ENCODE measurements around the gene RERE. TPM values are rescaled to one million over a fixed set of nuclear protein-coding genes. Genes with fewer than 3 reads are reported as not detected.

The RERE gene
- total RNA-seq, 1 donor from 2014 or later = 64.6 TPM

- TF ChIP-seq CTCF (IDR thresholded peaks at IDR 0.05) = no peak
- peak overlapping the region; percentile 10 to 54 for H3K27ac ChIP-seq
- no peak for DNase-seq (ENCODE audit: low spot score in 2 of 2)
- H3K9me3 ChIP-seq = no peaks in the 10 kb centered on the region
- peaks cover 4 to 14% of the 10 kb centered on the region in 2 donors for H3K4me1 ChIP-seq
- intact Hi-C loops (cut with DNase I) = no loop called here
- no peak overlapping the region for H3K4me3 ChIP-seq
- H3K27me3 ChIP-seq = no peaks in the 10 kb centered on the region
- peaks cover 7 to 16% of the 10 kb centered on the region in 2 donors for H3K36me3 ChIP-seq
Measured at GRCh38 chr1:8497210-8497819, 320.1 kb downstream of the RERE start.

DNA sequence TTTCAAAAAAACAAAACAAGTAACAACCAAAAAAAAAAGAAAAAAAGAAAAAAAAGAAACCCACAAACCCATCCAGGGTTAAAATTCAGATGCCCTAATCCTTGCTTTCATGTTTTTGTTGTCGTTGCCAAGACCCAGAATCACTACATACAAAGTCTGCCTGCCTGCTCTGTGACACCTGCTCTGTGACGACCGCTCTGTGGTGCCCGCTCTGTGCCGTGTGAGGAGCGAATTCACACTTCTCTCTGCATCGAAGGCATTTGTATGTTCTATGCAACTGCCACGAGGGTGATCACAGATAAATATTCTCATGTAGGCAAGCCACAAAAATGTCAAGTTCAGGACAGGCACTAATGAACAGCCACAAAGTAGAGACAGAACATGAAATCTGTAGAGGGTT lies 321.0 kb downstream of the RERE start:
- H3K9me3 ChIP-seq = no peaks in the 10 kb centered on the region
- no peak for TF ChIP-seq CTCF (IDR thresholded peaks at IDR 0.05)
- H3K36me3 ChIP-seq = peaks cover 7 to 16% of the 10 kb centered on the region in 2 donors
- DNase-seq (ENCODE audit: low spot score in 2 of 2) = no peak
- H3K27ac ChIP-seq = peak overlapping the region; percentile 48 to 54
- intact Hi-C loops (cut with DNase I) = no loop called here
- no peak overlapping the region for H3K4me3 ChIP-seq
- peaks cover 4 to 14% of the 10 kb centered on the region in 2 donors for H3K4me1 ChIP-seq
- no peaks in the 10 kb centered on the region for H3K27me3 ChIP-seq

- Histone ChIP-seq H3K4me1 (peaks cover 4 to 14% of the 10 kb centered on the region in 2 donors), H3K4me3 (no peak overlapping the region), H3K27ac (peak overlapping the region; percentile 48 to 54), H3K36me3 (peaks cover 7 to 16% of the 10 kb centered on the region in 2 donors), H3K27me3 (no peaks in the 10 kb centered on the region), H3K9me3 (no peaks in the 10 kb centered on the region)
- no peak for TF ChIP-seq CTCF (IDR thresholded peaks at IDR 0.05)
- DNase-seq (ENCODE audit: low spot score in 2 of 2) = no peak
- intact Hi-C loops (cut with DNase I) = no loop called here
Measured at GRCh38 chr1:8495928-8496401, 321.5 kb downstream of the RERE start.

- Histone ChIP-seq H3K36me3 (peaks cover 7 to 16% of the 10 kb centered on the region in 2 donors), H3K4me3 (no peak overlapping the region), H3K27ac (no peak overlapping the region), H3K4me1 (peaks cover 4 to 14% of the 10 kb centered on the region in 2 donors), H3K9me3 (no peaks in the 10 kb centered on the region), H3K27me3 (no peaks in the 10 kb centered on the region)
- intact Hi-C loops (cut with DNase I) = no loop called here
- TF ChIP-seq CTCF (IDR thresholded peaks at IDR 0.05) = no peak
- no peak for DNase-seq (ENCODE audit: low spot score in 2 of 2)
Measured at GRCh38 chr1:8494681-8495080, 322.8 kb downstream of the RERE start.

DNA sequence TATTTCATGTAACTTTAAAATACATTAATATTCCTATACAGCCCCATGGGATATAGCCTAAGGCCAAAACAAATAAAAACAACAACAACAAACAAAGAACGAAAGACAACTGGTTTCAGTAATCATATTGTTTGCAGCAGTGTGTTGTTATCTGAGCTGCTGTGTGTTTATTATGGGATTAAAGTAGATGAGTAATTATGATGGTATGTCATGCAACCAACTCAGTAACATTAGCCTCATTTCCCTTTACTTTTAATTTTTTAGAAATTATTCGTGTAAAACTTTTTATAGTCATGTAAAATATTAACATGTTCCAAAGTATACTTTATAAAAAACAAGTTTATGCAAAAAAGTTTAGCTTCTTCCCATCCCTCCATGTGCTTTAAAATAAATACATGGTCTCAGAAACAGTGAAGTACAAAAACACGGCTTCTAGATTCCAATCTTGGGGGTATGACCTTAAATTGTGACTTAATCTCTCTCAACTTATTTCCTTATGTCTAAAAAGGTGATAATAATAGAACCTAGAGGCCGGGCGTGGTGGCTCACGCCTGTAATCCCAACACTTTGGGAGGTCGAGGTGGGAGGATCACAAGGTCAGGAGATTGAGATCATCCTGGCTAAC lies 323.4 kb downstream of the RERE start:
- H3K36me3 ChIP-seq = peaks cover 7 to 16% of the 10 kb centered on the region in 2 donors
- no peak overlapping the region for H3K4me3 ChIP-seq
- no peak for TF ChIP-seq CTCF (IDR thresholded peaks at IDR 0.05)
- intact Hi-C loops (cut with DNase I) = no loop called here
- DNase-seq (ENCODE audit: low spot score in 2 of 2) = no peak
- H3K27ac ChIP-seq = no peak overlapping the region
- H3K4me1 ChIP-seq = peaks cover 4 to 14% of the 10 kb centered on the region in 2 donors
- H3K27me3 ChIP-seq = no peaks in the 10 kb centered on the region
- H3K9me3 ChIP-seq = no peaks in the 10 kb centered on the region
